ENCODE data around the gene RNU1-2. TPM values are rescaled to one million over a fixed set of nuclear protein-coding genes. Genes with fewer than 3 reads are reported as not detected.

The RNU1-2 gene
- total RNA-seq, 1 experiment from 2014 or later: 1,678 TPM

GRCh38 chr1:16922466-16922865 is 26.7 kb downstream of the RNU1-2 start:
- DNase-seq: no peak
- TF ChIP-seq CTCF (IDR thresholded peaks at IDR 0.05; ENCODE audit: unreplicated experiment): no peak
- H3K36me3 Mint-ChIP-seq (ENCODE audit: insufficient read depth, unreplicated experiment): no peaks in the 10 kb centered on the region
- no peak overlapping the region for H3K27ac Mint-ChIP-seq (ENCODE audit: unreplicated experiment)
- CTCF ChIA-PET: no interaction called here
- intact Hi-C loops (cut with micrococcal nuclease; ENCODE audit: unreplicated experiment): no loop called here
- no peaks in the 10 kb centered on the region for H3K9me3 Mint-ChIP-seq (ENCODE audit: low read depth, unreplicated experiment)
- H3K27me3 Mint-ChIP-seq (ENCODE audit: unreplicated experiment): no peaks in the 10 kb centered on the region
- no peaks in the 10 kb centered on the region for H3K4me1 Mint-ChIP-seq (ENCODE audit: low read depth, unreplicated experiment)
- BruUV-seq (replicated peaks): no TSS peak
- no peak overlapping the region for H3K4me3 Mint-ChIP-seq (ENCODE audit: low read depth, unreplicated experiment)

- Mint-ChIP-seq H3K4me3 (ENCODE audit: low read depth, unreplicated experiment) (no peak overlapping the region), H3K9me3 (ENCODE audit: low read depth, unreplicated experiment) (no peaks in the 10 kb centered on the region), H3K27ac (ENCODE audit: unreplicated experiment) (no peak overlapping the region), H3K27me3 (ENCODE audit: unreplicated experiment) (no peaks in the 10 kb centered on the region), H3K36me3 (ENCODE audit: insufficient read depth, unreplicated experiment) (no peaks in the 10 kb centered on the region), H3K4me1 (ENCODE audit: low read depth, unreplicated experiment) (no peaks in the 10 kb centered on the region)
- BruUV-seq (replicated peaks): no TSS peak
- intact Hi-C loops (cut with micrococcal nuclease; ENCODE audit: unreplicated experiment): no loop called here
- DNase-seq: no peak
- no peak for TF ChIP-seq CTCF (IDR thresholded peaks at IDR 0.05; ENCODE audit: unreplicated experiment)
- CTCF ChIA-PET: no interaction called here
Observed at GRCh38 chr1:16922885-16923431, 27.2 kb downstream of the RNU1-2 start.

- CTCF ChIA-PET: no interaction called here
- no peak for TF ChIP-seq CTCF (IDR thresholded peaks at IDR 0.05; ENCODE audit: unreplicated experiment)
- H3K27me3 Mint-ChIP-seq (ENCODE audit: unreplicated experiment): no peaks in the 10 kb centered on the region
- no peaks in the 10 kb centered on the region for H3K9me3 Mint-ChIP-seq (ENCODE audit: low read depth, unreplicated experiment)
- no peaks in the 10 kb centered on the region for H3K36me3 Mint-ChIP-seq (ENCODE audit: insufficient read depth, unreplicated experiment)
- no peak overlapping the region for H3K4me3 Mint-ChIP-seq (ENCODE audit: low read depth, unreplicated experiment)
- no peaks in the 10 kb centered on the region for H3K4me1 Mint-ChIP-seq (ENCODE audit: low read depth, unreplicated experiment)
- no TSS peak for BruUV-seq (replicated peaks)
- DNase-seq: no peak
- intact Hi-C loops (cut with micrococcal nuclease; ENCODE audit: unreplicated experiment): no loop called here
- no peak overlapping the region for H3K27ac Mint-ChIP-seq (ENCODE audit: unreplicated experiment)
Observed at GRCh38 chr1:16924216-16924918, 28.6 kb downstream of the RNU1-2 start.

GRCh38 chr1:16924919-16925477 is 29.2 kb downstream of the RNU1-2 start:
- TF ChIP-seq CTCF (IDR thresholded peaks at IDR 0.05; ENCODE audit: unreplicated experiment): no peak
- H3K27ac Mint-ChIP-seq (ENCODE audit: unreplicated experiment): no peak overlapping the region
- H3K4me3 Mint-ChIP-seq (ENCODE audit: low read depth, unreplicated experiment): no peak overlapping the region
- no peaks in the 10 kb centered on the region for H3K36me3 Mint-ChIP-seq (ENCODE audit: insufficient read depth, unreplicated experiment)
- H3K4me1 Mint-ChIP-seq (ENCODE audit: low read depth, unreplicated experiment): no peaks in the 10 kb centered on the region
- H3K9me3 Mint-ChIP-seq (ENCODE audit: low read depth, unreplicated experiment): no peaks in the 10 kb centered on the region
- BruUV-seq (replicated peaks): no TSS peak
- CTCF ChIA-PET: no interaction called here
- intact Hi-C loops (cut with micrococcal nuclease; ENCODE audit: unreplicated experiment): no loop called here
- H3K27me3 Mint-ChIP-seq (ENCODE audit: unreplicated experiment): no peaks in the 10 kb centered on the region
- no peak for DNase-seq

Data from Calu3 (cell line).